Mammary epithelial cell (primary cell): ENCODE data around the gene RBM20.
"Not testable (repeated sequence)": the region's sequence is repeated elsewhere in the genome, so short reads cannot be mapped to it uniquely, and the experiment has no call there.

ENCODE experiments used
- CTCF ChIP-seq, 2 donors: IDR thresholded peaks in 1 of 2; conservative IDR thresholded peaks in 1 of 2; 2 replicates each; pipeline ENCODE4 v1.5.1; 2011 to 2012; ENCODE audit warnings: inconsistent platforms in 2 of 2, low read length in 2 of 2, mild to moderate bottlenecking in 2 of 2, control low read depth in 1 of 2, low read depth in 1 of 2; ENCODE audit not compliant: insufficient read depth in 1 of 2; ENCODE audit errors: extremely low read depth in 1 of 2
- EZH2 ChIP-seq: IDR thresholded peaks from 2 replicates; pipeline ENCODE4 v1.6.1; 2012; ENCODE audit warnings: low read length, inconsistent platforms, borderline replicate concordance

- not testable (repeated sequence) for TF ChIP-seq CTCF (conservative IDR thresholded peaks at IDR 0.05 in 1 of 2, IDR thresholded peaks at IDR 0.05 in 1 of 2; ENCODE audit: extremely low read depth in 1 of 2, insufficient read depth in 1 of 2, low read depth in 1 of 2, low read length in 2 of 2); EZH2
Measured at GRCh38 chr10:110767601-110768000, 123.5 kb downstream of the RBM20 start.
